Measurements from ENCODE around the gene RMRP. TPM values are rescaled to one million over a fixed set of nuclear protein-coding genes. Genes with fewer than 3 reads are reported as not detected.

RMRP gene
- total RNA-seq, 1 donor from 2014 or later = 8,462 TPM

- H3K36me3 ChIP-seq = no peaks in the 10 kb centered on the region
- intact Hi-C loops (cut with DNase I) = no loop called here
- DNase-seq (ENCODE audit: extremely low spot score in 2 of 2) = no peak
- H3K4me1 ChIP-seq = no peaks in the 10 kb centered on the region
- TF ChIP-seq CTCF (IDR thresholded peaks at IDR 0.05) = no peak
- TF ChIP-seq POLR2A (IDR thresholded peaks at IDR 0.05) = no peak
- no peak for TF ChIP-seq POLR2AphosphoS5 (IDR thresholded peaks at IDR 0.05; ENCODE audit: insufficient read depth in 1 of 2, low read depth in 1 of 2)
- no peaks in the 10 kb centered on the region for H3K27me3 ChIP-seq
- H3K4me3 ChIP-seq = no peak overlapping the region
- H3K9me3 ChIP-seq = no peaks in the 10 kb centered on the region
- H3K27ac ChIP-seq = no peak overlapping the region
These were observed 28.2 kb downstream of the RMRP start for GRCh38 chr9:35629597-35629996.

GRCh38 chr9:35628389-35628991, 29.3 kb downstream of the RMRP start:
- Histone ChIP-seq H3K27ac (no peak overlapping the region), H3K9me3 (no peaks in the 10 kb centered on the region), H3K4me1 (no peaks in the 10 kb centered on the region), H3K27me3 (no peaks in the 10 kb centered on the region), H3K4me3 (no peak overlapping the region), H3K36me3 (no peaks in the 10 kb centered on the region)
- TF ChIP-seq CTCF (IDR thresholded peaks at IDR 0.05) = no peak
- intact Hi-C loops (cut with DNase I) = no loop called here
- no peak for DNase-seq (ENCODE audit: extremely low spot score in 2 of 2)

GRCh38 chr9:35627575-35627974, 30.2 kb downstream of the RMRP start:
- TF ChIP-seq CTCF (IDR thresholded peaks at IDR 0.05) = no peak
- TF ChIP-seq POLR2A (IDR thresholded peaks at IDR 0.05) = no peak
- no peak for TF ChIP-seq POLR2AphosphoS5 (IDR thresholded peaks at IDR 0.05; ENCODE audit: insufficient read depth in 1 of 2, low read depth in 1 of 2)
- intact Hi-C loops (cut with DNase I) = no loop called here

GRCh38 chr9:35619800-35620158, 38.0 kb downstream of the RMRP start:
- TF ChIP-seq POLR2A (IDR thresholded peaks at IDR 0.05) (no peak), POLR2AphosphoS5 (IDR thresholded peaks at IDR 0.05; ENCODE audit: insufficient read depth in 1 of 2, low read depth in 1 of 2) (no peak), CTCF (IDR thresholded peaks at IDR 0.05) (no peak)
- H3K4me1 ChIP-seq = peaks cover 13% of the 10 kb centered on the region
- H3K4me3 ChIP-seq = no peak overlapping the region
- DNase-seq (ENCODE audit: extremely low spot score in 2 of 2) = no peak
- H3K36me3 ChIP-seq = no peaks in the 10 kb centered on the region
- no peaks in the 10 kb centered on the region for H3K27me3 ChIP-seq
- H3K9me3 ChIP-seq = no peaks in the 10 kb centered on the region
- intact Hi-C loops (cut with DNase I) = no loop called here
- H3K27ac ChIP-seq = no peak overlapping the region

More at GRCh38 chr9:35627575-35627974, 30.2 kb downstream of the RMRP start:
- Histone ChIP-seq H3K27me3 (no peaks in the 10 kb centered on the region), H3K4me3 (no peak overlapping the region), H3K36me3 (no peaks in the 10 kb centered on the region), H3K27ac (no peak overlapping the region), H3K9me3 (no peaks in the 10 kb centered on the region), H3K4me1 (no peaks in the 10 kb centered on the region)
- DNase-seq (ENCODE audit: extremely low spot score in 2 of 2) = peak in 1 of 2 donors; percentile 34

- no peak overlapping the region for H3K4me3 ChIP-seq
- intact Hi-C loops (cut with DNase I) = no loop called here
- H3K36me3 ChIP-seq = no peaks in the 10 kb centered on the region
- no peaks in the 10 kb centered on the region for H3K27me3 ChIP-seq
- no peak for DNase-seq (ENCODE audit: extremely low spot score in 2 of 2)
- no peak overlapping the region for H3K27ac ChIP-seq
- TF ChIP-seq POLR2A (IDR thresholded peaks at IDR 0.05) (no peak), POLR2AphosphoS5 (IDR thresholded peaks at IDR 0.05; ENCODE audit: insufficient read depth in 1 of 2, low read depth in 1 of 2) (peak in 1 of 2 donors; percentile 45)
- H3K9me3 ChIP-seq = no peaks in the 10 kb centered on the region
- H3K4me1 ChIP-seq = peaks cover 13% of the 10 kb centered on the region
These were observed 38.7 kb downstream of the RMRP start for GRCh38 chr9:35618854-35619799.

All from vagina (tissue), 2 donors.